Measurements from ENCODE around the gene CSNK2A3.

CSNK2A3 gene

DNA sequence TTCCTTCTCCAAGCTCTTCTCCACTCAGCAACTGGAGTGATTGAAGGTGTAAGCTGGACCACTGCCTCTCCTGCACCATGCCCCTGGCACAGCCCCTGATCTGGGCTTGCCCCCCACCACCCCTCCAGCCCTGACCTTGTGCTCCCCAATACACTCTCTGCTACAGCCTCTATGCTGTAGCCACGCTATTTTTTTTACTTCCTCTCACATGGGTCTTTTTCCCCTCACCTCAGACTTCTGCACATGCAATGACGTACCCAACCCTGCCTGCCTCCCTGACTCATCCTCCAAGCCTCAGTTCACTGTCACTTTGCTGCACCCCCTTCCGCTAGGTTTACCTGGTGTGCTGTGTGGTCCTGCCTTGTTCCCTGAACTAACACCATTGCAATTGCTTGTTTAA is 9.0 kb downstream of the CSNK2A3 start:
- DNase-seq (ENCODE audit: low spot score in 2 of 2): no peak
- no peaks in the 10 kb centered on the region for H3K27me3 ChIP-seq (ENCODE audit: low read depth)
- no peaks in the 10 kb centered on the region for H3K4me1 ChIP-seq
- H3K9me3 ChIP-seq: no peaks in the 10 kb centered on the region
- H3K36me3 ChIP-seq (replicated peaks): no peaks in the 10 kb centered on the region
- in situ Hi-C loops (cut with MboI; ENCODE audit: low sequenced_read_pairs): no loop called here
- H3K4me3 ChIP-seq: no peak overlapping the region

DNA sequence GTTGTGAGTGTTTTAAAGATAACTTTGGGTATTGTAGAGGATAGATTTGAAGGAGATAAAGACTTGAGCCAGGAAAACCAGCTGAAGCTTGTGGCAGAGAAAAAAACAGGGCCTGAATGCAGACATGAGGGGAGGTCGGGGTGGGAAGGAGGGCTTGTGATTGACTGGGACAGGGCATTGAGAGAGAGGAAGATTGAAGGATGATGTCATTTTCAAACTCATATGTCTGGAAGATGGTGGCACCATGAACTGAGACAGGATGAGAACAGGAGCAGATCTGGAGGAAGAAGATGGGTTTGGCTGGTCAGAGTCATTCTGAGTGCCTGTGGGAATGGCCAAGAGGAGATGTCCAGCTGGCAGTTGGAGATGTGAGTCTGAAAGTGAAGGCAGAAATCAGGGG is 14.7 kb downstream of the CSNK2A3 start:
- DNase-seq (ENCODE audit: low spot score in 2 of 2): no peak
- Histone ChIP-seq H3K27me3 (ENCODE audit: low read depth) (no peaks in the 10 kb centered on the region), H3K9me3 (no peaks in the 10 kb centered on the region), H3K36me3 (replicated peaks) (no peaks in the 10 kb centered on the region), H3K4me3 (no peak overlapping the region), H3K4me1 (no peaks in the 10 kb centered on the region)
- in situ Hi-C loops (cut with MboI; ENCODE audit: low sequenced_read_pairs): no loop called here

DNA sequence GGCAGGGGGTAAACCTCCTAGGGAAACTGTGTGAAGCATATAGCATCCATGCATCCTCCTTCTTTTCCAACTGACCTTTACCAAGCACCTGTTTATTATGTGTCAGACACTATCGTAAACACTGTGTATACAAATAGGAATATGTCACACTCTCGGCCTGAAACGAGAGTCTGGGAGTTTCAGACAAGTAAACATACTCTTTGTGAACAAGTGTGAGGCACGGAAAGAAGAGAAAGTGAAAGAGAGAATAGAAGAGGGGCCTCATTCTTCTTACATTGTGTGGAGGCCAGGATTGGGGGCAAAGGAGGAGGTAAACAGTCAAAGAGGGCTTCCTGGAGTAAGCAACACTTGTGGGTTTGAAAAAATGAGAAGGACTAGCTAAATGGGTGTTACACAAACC is 16.4 kb downstream of the CSNK2A3 start:
- no peak overlapping the region for H3K4me3 ChIP-seq
- H3K4me1 ChIP-seq: no peaks in the 10 kb centered on the region
- DNase-seq (ENCODE audit: low spot score in 2 of 2): no peak
- in situ Hi-C loops (cut with MboI; ENCODE audit: low sequenced_read_pairs): no loop called here
- H3K36me3 ChIP-seq (replicated peaks): no peaks in the 10 kb centered on the region
- H3K9me3 ChIP-seq: no peaks in the 10 kb centered on the region
- H3K27me3 ChIP-seq (ENCODE audit: low read depth): no peaks in the 10 kb centered on the region

DNA sequence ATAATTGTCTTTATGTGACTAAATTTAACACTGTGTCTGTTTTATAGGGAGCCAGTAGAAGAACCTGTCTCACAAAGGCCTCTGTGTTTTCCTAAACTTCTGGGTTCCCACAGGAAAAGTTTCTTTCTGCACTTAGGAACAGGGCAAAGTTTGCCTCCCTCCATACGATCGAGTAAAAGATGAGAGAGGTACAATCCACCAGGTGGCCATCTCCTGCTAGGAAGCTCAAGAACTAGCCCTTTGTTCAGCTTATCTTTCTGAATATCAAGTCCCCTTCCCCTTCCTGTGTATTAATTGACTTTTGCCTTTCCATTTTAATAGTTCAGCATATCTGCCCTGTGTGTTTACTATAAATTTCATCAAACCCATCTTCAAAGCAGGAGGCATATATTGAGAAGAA is 18.0 kb downstream of the CSNK2A3 start:
- in situ Hi-C loops (cut with MboI; ENCODE audit: low sequenced_read_pairs): no loop called here
- Histone ChIP-seq H3K9me3 (no peaks in the 10 kb centered on the region), H3K4me3 (no peak overlapping the region), H3K4me1 (no peaks in the 10 kb centered on the region), H3K36me3 (replicated peaks) (no peaks in the 10 kb centered on the region), H3K27me3 (ENCODE audit: low read depth) (no peaks in the 10 kb centered on the region)
- DNase-seq (ENCODE audit: low spot score in 2 of 2): no peak

DNA sequence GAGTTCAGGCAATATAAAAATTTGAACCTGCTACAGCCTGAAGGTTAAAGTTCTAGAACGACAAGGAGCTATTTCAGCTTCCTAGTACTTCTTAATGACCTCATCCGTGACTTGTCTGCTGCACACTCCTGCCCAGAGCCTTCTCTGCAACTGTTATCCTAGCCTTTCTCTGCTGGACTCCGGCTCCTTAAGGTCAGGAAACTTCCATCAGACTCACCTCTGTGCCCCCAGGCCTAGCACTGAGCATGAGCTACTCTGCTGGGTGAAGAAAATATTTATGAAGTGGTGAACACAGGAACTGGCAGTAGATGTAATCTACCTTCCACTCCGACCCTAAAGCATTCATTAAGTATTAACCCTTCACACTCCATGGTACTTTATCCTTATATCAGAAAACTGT is 18.4 kb downstream of the CSNK2A3 start:
- in situ Hi-C loops (cut with MboI; ENCODE audit: low sequenced_read_pairs): no loop called here

DNA sequence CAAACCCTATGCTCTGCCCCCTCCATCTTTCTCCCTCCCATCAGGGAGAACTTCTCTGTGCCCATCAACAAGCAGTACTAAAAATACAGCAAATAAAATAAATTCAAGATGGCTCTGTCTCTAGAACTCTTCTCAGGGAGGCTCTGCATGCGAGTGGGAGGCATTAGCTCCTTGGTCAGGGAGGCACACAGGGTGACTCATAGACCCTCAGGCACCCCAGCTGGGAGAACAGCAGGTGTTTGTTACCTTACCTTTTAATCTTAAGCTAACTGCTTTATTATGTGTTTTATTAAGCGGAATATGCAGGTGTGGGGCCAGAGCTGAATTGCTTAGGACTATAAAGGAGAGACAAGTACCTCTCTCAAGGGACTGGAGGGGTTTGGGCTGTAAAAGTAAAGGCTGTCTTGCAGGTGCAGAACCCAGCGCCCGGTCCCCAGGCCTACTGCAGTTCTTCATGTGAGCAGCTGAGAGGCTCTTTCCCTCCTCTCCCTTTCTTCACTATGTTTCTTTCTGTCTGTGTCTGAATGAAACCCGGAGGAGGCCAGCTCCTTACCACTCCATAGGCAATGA is 20.8 kb downstream of the CSNK2A3 start:
- in situ Hi-C loops (cut with MboI; ENCODE audit: low sequenced_read_pairs): no loop called here
- DNase-seq (ENCODE audit: low spot score in 2 of 2): no peak

More for the DNA sequence above, 18.4 kb downstream of the CSNK2A3 start:
- Histone ChIP-seq H3K9me3 (no peaks in the 10 kb centered on the region), H3K27me3 (ENCODE audit: low read depth) (no peaks in the 10 kb centered on the region), H3K4me1 (no peaks in the 10 kb centered on the region; the same call in 1 of the 2 replicates), H3K4me3 (no peak overlapping the region), H3K36me3 (replicated peaks) (no peaks in the 10 kb centered on the region)
- DNase-seq (ENCODE audit: low spot score in 2 of 2): no peak

DNA sequence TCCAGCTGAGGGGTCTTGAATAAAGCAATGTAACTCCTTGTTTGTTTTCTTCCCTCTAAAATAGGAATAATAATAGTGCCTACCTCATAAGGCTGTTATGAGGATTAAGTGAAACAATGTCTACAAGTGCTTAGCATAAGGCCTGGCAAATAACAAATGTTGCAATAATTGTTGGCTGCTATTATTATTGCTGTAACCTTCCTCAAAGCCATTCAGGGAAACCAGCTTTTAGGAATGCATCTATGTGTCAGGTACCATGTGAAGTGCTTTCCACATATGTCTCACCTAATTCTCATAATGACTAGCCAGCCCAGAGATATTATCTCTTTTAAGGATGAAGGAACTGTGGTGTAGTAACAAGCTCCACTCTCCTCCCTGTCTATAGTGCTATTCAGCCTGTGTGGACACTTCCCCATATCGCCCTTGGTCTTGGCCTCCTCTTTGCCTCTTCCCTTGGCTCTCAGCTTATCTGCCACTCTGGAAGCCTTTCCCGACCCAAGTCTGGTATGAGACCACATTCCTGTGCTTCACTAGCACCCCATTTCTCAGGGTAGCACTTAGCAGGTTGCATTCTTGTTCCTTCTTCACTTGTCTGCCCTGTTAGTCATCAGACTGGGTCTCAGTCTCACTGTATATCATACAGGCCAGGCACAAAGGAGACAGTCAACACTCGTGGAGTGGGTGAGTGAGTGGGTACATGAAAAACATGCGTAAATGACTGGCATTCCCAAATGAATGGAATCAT is 23.8 kb downstream of the CSNK2A3 start:
- in situ Hi-C loops (cut with MboI; ENCODE audit: low sequenced_read_pairs): no loop called here
- DNase-seq (ENCODE audit: low spot score in 2 of 2): no peak
- no peaks in the 10 kb centered on the region for H3K9me3 ChIP-seq
- H3K27me3 ChIP-seq (ENCODE audit: low read depth): no peaks in the 10 kb centered on the region
- peaks cover 6% of the 10 kb centered on the region; the same call in 1 of the 2 replicates for H3K4me1 ChIP-seq
- no peak overlapping the region for H3K4me3 ChIP-seq
- 0 out of 2 replicates have a peak, but pooled peaks cover 5% of the 10 kb centered on the region for H3K36me3 ChIP-seq (replicated peaks)

More for the DNA sequence above, 20.8 kb downstream of the CSNK2A3 start:
- H3K27me3 ChIP-seq (ENCODE audit: low read depth): no peaks in the 10 kb centered on the region
- H3K4me3 ChIP-seq: no peak overlapping the region
- peaks cover 6% of the 10 kb centered on the region; the same call in 1 of the 2 replicates for H3K4me1 ChIP-seq
- H3K9me3 ChIP-seq: no peaks in the 10 kb centered on the region
- H3K36me3 ChIP-seq (replicated peaks): no peaks in the 10 kb centered on the region

DNA sequence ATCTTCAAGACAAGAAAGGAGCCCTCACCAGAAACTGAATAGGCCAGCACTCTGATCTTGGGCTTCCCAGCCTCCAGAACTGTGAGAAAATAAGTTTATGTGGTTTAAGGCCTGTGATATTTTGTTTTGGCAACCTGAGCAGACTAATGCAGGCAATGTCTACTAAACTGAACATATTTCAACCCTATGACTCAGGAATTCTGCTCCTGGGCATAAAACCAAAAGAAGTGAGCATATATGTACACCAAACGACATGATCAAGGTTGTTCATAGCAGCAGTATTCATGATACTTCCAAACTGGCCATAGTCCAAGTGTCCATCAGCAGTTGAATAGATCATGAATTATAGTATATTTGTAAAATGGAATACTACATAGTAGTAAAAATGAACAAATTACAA is 29.0 kb downstream of the CSNK2A3 start:
- no peak for DNase-seq (ENCODE audit: low spot score in 2 of 2)
- Histone ChIP-seq H3K9me3 (no peaks in the 10 kb centered on the region), H3K4me3 (no peak overlapping the region), H3K36me3 (replicated peaks) (0 out of 2 replicates have a peak, but pooled peaks cover 5% of the 10 kb centered on the region), H3K4me1 (peaks cover 2% of the 10 kb centered on the region; the same call in 1 of the 2 replicates), H3K27me3 (ENCODE audit: low read depth) (0 out of 2 replicates have a peak, but pooled peaks cover 2% of the 10 kb centered on the region)
- in situ Hi-C loops (cut with MboI; ENCODE audit: low sequenced_read_pairs): no loop called here

DNA sequence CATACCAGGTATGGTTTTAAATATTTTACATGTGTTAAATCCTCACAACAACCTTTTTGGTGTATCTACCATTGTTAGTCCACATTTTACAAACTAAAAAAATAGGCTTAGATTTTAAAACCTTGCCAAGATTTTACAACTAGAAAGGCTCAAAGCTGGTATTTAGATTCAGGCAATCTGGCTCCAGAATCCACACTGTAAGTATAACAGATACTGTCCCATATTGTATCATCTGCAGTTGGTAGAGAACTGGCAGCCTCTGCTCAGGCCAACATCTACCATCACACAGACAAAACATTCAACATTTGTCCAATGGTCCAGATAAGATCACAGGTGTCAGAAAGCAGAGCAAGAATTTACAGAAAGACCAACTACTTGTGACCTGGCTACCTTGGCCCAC is 30.9 kb downstream of the CSNK2A3 start:
- in situ Hi-C loops (cut with MboI; ENCODE audit: low sequenced_read_pairs): no loop called here
- no peaks in the 10 kb centered on the region for H3K9me3 ChIP-seq
- DNase-seq (ENCODE audit: low spot score in 2 of 2): no peak
- H3K36me3 ChIP-seq (replicated peaks): 0 out of 2 replicates have a peak, but pooled peaks cover 5% of the 10 kb centered on the region
- H3K4me1 ChIP-seq: no peaks in the 10 kb centered on the region
- H3K4me3 ChIP-seq: no peak overlapping the region
- 0 out of 2 replicates have a peak, but pooled peaks cover 2% of the 10 kb centered on the region for H3K27me3 ChIP-seq (ENCODE audit: low read depth)

DNA sequence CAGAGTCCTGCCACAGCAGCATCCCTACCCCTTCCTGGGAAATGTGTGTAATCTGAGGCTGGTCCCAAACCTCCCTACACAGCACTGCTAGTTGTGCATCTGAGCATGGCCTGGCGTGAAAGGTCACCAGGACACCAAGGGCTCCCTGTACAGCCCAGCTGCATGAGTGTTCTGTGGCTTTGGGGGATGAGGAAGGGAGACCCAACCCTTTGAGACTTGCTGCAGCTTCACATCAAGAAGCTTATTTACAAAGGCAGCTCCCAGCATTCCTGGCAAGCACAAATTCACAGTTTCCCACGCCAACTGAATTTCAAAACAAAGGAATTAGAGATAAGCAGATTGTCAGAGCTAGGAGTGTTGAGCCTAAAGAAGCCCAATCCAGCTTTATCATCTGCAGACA is 32.2 kb downstream of the CSNK2A3 start:
- H3K27me3 ChIP-seq (ENCODE audit: low read depth): 0 out of 2 replicates have a peak, but pooled peaks cover 2% of the 10 kb centered on the region
- H3K36me3 ChIP-seq (replicated peaks): no peaks in the 10 kb centered on the region
- H3K9me3 ChIP-seq: no peaks in the 10 kb centered on the region
- no peak overlapping the region for H3K4me3 ChIP-seq
- in situ Hi-C loops (cut with MboI; ENCODE audit: low sequenced_read_pairs): no loop called here
- DNase-seq (ENCODE audit: low spot score in 2 of 2): no peak
- no peaks in the 10 kb centered on the region for H3K4me1 ChIP-seq

DNA sequence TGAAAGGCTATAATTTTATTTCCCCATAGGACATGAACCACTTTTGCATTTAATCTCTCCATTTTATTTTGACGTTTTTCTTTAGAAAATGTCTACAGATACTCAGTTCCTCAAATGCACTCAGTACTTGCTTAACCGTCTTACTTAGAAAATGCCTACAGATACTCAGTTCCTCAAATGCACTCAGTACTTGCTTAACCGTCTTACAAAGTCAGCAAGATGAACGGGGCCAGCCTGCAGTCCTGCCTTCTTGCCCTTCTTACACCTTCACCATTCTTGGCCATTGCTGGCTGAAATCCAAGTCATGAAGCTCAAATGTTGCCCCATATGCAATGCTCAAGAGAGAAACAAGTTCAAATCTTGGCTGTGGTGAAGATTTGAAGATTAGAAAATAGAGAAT is 34.1 kb downstream of the CSNK2A3 start:
- Histone ChIP-seq H3K4me3 (no peak overlapping the region), H3K36me3 (replicated peaks) (no peaks in the 10 kb centered on the region), H3K9me3 (no peaks in the 10 kb centered on the region), H3K27me3 (ENCODE audit: low read depth) (0 out of 2 replicates have a peak, but pooled peaks cover 2% of the 10 kb centered on the region), H3K4me1 (no peaks in the 10 kb centered on the region)
- in situ Hi-C loops (cut with MboI; ENCODE audit: low sequenced_read_pairs): no loop called here
- DNase-seq (ENCODE audit: low spot score in 2 of 2): no peak

DNA sequence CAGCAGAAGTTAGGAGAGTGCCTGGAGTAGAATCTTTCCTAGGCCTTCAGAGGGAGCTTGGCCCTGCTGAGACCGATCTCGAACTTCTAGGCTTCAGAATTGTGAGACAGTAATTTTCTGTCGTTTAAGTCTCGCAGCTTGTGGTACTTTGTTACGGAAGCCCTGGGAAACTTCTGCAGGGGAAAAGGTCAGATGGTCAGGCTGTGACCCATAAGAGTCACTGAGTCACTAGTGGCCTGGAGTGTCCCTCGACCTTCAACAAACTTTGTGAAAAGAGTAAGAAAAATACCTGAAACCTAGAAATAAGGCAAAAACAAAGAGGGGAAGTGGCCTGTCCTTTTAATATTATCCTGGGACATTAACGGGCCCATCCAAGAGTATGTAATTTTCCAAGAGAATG is 34.6 kb downstream of the CSNK2A3 start:
- H3K4me1 ChIP-seq: no peaks in the 10 kb centered on the region
- in situ Hi-C loops (cut with MboI; ENCODE audit: low sequenced_read_pairs): no loop called here

DNA sequence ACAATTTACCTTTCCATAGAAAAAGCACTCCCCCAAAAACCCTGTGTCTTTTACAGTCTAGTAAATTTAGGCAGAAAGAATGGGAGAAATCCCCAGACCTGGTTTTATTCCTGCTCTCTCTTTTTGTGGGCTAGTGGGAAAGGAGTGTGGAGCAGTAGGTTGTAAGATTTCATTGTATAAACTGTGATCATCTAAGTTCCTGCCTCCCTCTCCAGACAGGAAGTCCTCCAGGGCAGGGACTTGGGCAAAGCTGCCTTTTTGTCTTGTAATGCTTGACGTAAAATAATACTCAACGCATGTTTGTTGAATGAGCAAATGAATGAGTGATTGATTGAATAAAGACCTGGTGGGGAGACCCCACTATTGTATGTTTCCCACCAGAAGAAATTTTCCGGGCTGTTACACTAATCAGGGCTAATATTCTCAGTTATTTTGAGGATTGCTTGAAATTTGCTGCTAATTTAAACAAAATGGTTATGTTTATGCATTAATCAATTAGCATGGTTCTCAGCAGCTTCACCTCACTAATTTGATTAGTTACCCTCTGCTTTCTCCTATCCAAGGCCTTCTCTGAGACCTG is 36.3 kb downstream of the CSNK2A3 start:
- in situ Hi-C loops (cut with MboI; ENCODE audit: low sequenced_read_pairs): no loop called here
- no peak for DNase-seq (ENCODE audit: low spot score in 2 of 2)
- no peak overlapping the region for H3K4me3 ChIP-seq

More for the DNA sequence above, 34.6 kb downstream of the CSNK2A3 start:
- no peaks in the 10 kb centered on the region for H3K36me3 ChIP-seq (replicated peaks)
- H3K9me3 ChIP-seq: no peaks in the 10 kb centered on the region
- no peak for DNase-seq (ENCODE audit: low spot score in 2 of 2)
- H3K4me3 ChIP-seq: no peak overlapping the region
- H3K27me3 ChIP-seq (ENCODE audit: low read depth): 0 out of 2 replicates have a peak, but pooled peaks cover 2% of the 10 kb centered on the region

More for the DNA sequence above, 36.3 kb downstream of the CSNK2A3 start:
- Histone ChIP-seq H3K4me1 (no peaks in the 10 kb centered on the region), H3K36me3 (replicated peaks) (no peaks in the 10 kb centered on the region), H3K9me3 (no peaks in the 10 kb centered on the region), H3K27me3 (ENCODE audit: low read depth) (0 out of 2 replicates have a peak, but pooled peaks cover 2% of the 10 kb centered on the region)
